Upper lobe of left lung (tissue), 6 donors: Measurements from ENCODE around the gene IRAG1. TPM values are rescaled to one million over a fixed set of nuclear protein-coding genes. Genes with fewer than 3 reads are reported as not detected.

Experiments used
- ATAC-seq, 2 donors: fragments of 200-7000 bp; cut with Tn5 transposase; one replicate each; pipeline ENCODE4 v1.9.1; 2022; ENCODE audit warnings: mild to moderate bottlenecking in 2 of 2, moderate library complexity in 2 of 2; ENCODE audit not compliant: low FRiP score in 2 of 2
- DNase-seq, 2 donors: peaks; one replicate each; pipeline ENCODE4 v3.0.0-alpha.2; 2019 to 2020
- H3K27ac ChIP-seq, 4 donors: fragments of 200-600 bp; sonication (generic); one replicate each; pipeline ENCODE4 v1.5.1; 2016 to 2019
- H3K27me3 ChIP-seq, 4 donors: fragments of 200-600 bp; sonication (generic); one replicate each; pipeline ENCODE4 v1.5.1; 2017 to 2019
- H3K36me3 ChIP-seq, 4 donors: fragments of 200-600 bp; sonication (generic); one replicate each; pipeline ENCODE4 v1.5.1; 2016 to 2019
- H3K4me1 ChIP-seq, 4 donors: fragments of 200-600 bp; sonication (generic); one replicate each; pipeline ENCODE4 v1.5.1; 2018 to 2019
- H3K4me3 ChIP-seq, 4 donors: fragments of 200-600 bp; sonication (generic); one replicate each; pipeline ENCODE4 v1.5.1; 2017 to 2019; ENCODE audit warnings: mild to moderate bottlenecking in 2 of 4, moderate library complexity in 1 of 4
- H3K9me3 ChIP-seq, 4 donors: fragments of 200-600 bp; sonication (generic); one replicate each; pipeline ENCODE4 v1.5.1; 2018 to 2019
- EP300 ChIP-seq, 4 donors: sonication (generic); formaldehyde crosslinking; IDR thresholded peaks; one replicate each; pipeline ENCODE4 v1.5.1; 2017; ENCODE audit warnings: antibody characterized with exemption in 4 of 4, control low read depth in 2 of 4
- POLR2A ChIP-seq, 4 donors: fragments of 450-650 bp; IDR thresholded peaks; one replicate each; pipeline ENCODE4 v1.5.1; 2016 to 2017; ENCODE audit warnings: antibody characterized with exemption in 4 of 4, mild to moderate bottlenecking in 2 of 4
- POLR2AphosphoS5 ChIP-seq, 2 donors: sonication (generic); formaldehyde crosslinking; IDR thresholded peaks; one replicate each; pipeline ENCODE4 v1.5.1; 2017; ENCODE audit warnings: antibody characterized with exemption in 2 of 2
- WGBS, 2 donors: methylation state at CpG; one replicate each; pipeline ENCODE4 v1.1.5; 2017 to 2018; 5-methylcytosine and 5-hydroxymethylcytosine counted together
- total RNA-seq, 6 donors: library from RNA; depleted of rRNA in 4 of 6; stranded (reverse); fragments of >200 nt in 4 of 6; gene quantifications; one replicate each; pipeline versions ENCODE4 v1.1.0 to v1.2.1, GENCODE V29; 2016 to 2021
- TF ChIP-seq, protein P1 (sequence below), 6 experiments: fragments of 450-650 bp in 4 of 6; fragments of 200-600 bp in 2 of 6; sonication (generic) in 2 of 6; IDR thresholded peaks; one replicate each; pipeline ENCODE4 v1.5.1; 2016 to 2019; ENCODE audit warnings: antibody characterized with exemption in 6 of 6
- donor health status: DM: no; HTN: no; CAD: no; lungs with moderate emphysema.
- donor health status: DM: no; HTN: yes; CAD: no; lungs with severe emphysema.

The IRAG1 gene
- total RNA-seq, 6 donors from 2014 or later, result 2.4 to 16.3 (median 7.5) TPM

DNA sequence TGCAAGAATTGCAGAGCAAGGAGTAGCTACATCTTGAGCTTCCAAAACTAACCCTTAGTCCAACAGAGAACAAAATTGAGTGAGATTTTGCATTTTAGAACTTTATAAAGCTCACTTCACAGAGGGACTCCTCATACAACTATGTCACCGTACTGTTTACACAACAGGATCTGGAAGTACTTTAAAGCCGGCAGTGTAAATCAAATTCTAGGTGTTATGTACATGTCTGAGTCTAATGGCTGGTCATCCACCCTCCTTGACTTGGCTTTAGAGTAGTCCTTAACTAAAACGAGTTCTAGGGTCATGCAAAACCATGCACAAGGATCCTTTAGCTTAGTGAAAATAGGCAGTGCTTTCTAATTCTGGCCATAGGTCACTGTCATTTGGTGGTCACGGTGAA is 23.5 kb downstream of the IRAG1 start:
- ATAC-seq (no peak), DNase-seq (no peak)
- WGBS, 2 donors, result 59 to 60% methylated on average over 2 to 4 of the region's 4 CpGs
- H3K36me3 ChIP-seq, result no peaks in the 10 kb centered on the region
- H3K9me3 ChIP-seq, result no peaks in the 10 kb centered on the region
- peak overlapping the region in 2 of 4 donors; percentile 24 to 35 for H3K27ac ChIP-seq
- H3K4me3 ChIP-seq, result no peak overlapping the region
- H3K4me1 ChIP-seq, result peaks cover 27 to 44% (median 32%) of the 10 kb centered on the region in 4 donors
- TF ChIP-seq POLR2AphosphoS5 (IDR thresholded peaks at IDR 0.05) (no peak), EP300 (IDR thresholded peaks at IDR 0.05) (no peak), POLR2A (IDR thresholded peaks at IDR 0.05) (no peak)
- TF ChIP-seq, protein P1, sequence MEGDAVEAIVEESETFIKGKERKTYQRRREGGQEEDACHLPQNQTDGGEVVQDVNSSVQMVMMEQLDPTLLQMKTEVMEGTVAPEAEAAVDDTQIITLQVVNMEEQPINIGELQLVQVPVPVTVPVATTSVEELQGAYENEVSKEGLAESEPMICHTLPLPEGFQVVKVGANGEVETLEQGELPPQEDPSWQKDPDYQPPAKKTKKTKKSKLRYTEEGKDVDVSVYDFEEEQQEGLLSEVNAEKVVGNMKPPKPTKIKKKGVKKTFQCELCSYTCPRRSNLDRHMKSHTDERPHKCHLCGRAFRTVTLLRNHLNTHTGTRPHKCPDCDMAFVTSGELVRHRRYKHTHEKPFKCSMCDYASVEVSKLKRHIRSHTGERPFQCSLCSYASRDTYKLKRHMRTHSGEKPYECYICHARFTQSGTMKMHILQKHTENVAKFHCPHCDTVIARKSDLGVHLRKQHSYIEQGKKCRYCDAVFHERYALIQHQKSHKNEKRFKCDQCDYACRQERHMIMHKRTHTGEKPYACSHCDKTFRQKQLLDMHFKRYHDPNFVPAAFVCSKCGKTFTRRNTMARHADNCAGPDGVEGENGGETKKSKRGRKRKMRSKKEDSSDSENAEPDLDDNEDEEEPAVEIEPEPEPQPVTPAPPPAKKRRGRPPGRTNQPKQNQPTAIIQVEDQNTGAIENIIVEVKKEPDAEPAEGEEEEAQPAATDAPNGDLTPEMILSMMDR (IDR thresholded peaks at IDR 0.05), result no peak
- H3K27me3 ChIP-seq, result no peaks in the 10 kb centered on the region

DNA sequence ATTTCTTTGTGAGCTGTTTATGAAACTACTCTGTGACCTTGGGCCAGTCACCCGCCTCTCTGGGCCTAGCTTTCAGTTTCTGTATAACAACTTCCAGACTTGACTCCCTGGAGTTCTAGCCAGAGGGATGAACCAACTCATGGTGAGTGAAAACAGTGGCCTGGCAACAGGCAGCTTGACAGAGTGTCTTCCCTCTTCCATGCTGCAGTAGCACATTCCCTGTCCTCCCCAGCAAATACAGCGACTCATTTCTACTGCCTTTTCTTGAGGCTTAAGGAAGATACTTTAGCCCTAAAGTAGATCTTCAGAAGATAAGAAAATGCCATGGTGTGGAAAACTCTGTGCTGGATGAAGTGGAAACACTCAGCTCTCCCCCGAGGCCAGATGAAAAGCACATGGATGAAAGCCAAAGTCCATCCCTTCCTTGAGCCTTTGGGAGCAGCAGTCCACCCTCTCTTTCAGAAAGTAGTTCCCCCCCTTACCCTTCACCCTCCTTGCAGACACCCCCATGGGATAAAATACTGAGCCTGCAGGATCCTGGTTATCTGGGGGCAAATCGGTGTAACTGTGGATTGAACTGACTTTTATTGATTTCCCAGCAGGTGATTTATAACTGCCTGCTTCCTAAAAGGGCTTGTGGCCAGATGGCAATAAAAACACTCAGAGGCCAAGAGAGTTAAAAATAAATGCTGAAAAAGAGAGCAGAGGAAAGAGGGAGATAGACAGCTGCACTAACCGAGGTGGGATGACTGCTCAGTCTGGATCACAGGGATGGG is 24.1 kb downstream of the IRAG1 start:
- no peaks in the 10 kb centered on the region for H3K27me3 ChIP-seq
- no peaks in the 10 kb centered on the region for H3K36me3 ChIP-seq
- H3K4me1 ChIP-seq, result peaks cover 21 to 38% (median 26%) of the 10 kb centered on the region in 4 donors
- ATAC-seq, result peak in 1 of 2 donors; percentile 14
- DNase-seq, result no peak
- TF ChIP-seq POLR2A (IDR thresholded peaks at IDR 0.05), result no peak
- TF ChIP-seq, protein P1 (IDR thresholded peaks at IDR 0.05), result no peak
- TF ChIP-seq POLR2AphosphoS5 (IDR thresholded peaks at IDR 0.05), result no peak
- no peak for TF ChIP-seq EP300 (IDR thresholded peaks at IDR 0.05)
- no peaks in the 10 kb centered on the region for H3K9me3 ChIP-seq
- WGBS, 2 donors, result 39 to 50% methylated on average over 5 of the region's 5 CpGs
- H3K4me3 ChIP-seq, result no peak overlapping the region
- H3K27ac ChIP-seq, result peak overlapping the region in 2 of 4 donors; percentile 24 to 35

DNA sequence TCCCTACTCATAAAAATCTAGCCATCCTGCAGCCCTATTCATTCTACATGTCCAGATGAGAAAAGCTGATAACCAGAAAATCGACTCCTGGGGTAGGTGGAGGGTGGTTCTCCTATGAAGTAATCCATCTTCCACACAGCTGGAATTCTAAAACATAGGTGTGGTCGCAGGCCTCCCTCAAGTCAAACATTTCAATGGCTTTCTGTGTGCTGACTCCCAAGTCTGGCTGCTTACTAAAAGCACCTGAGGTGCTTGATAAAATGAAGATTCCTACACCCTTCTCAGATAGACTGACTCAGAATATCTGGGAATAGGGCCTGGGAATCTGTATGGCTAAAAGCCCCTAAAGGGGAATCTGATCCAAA is 26.1 kb downstream of the IRAG1 start:
- ATAC-seq (no peak), DNase-seq (no peak)
- 31 to 59% methylated on average over 2 of the region's 2 CpGs for WGBS, 2 donors
- Histone ChIP-seq H3K36me3 (no peaks in the 10 kb centered on the region), H3K27me3 (no peaks in the 10 kb centered on the region), H3K27ac (peak overlapping the region in 1 of 4 donors; percentile 11), H3K4me3 (no peak overlapping the region), H3K9me3 (no peaks in the 10 kb centered on the region), H3K4me1 (peaks cover 14 to 29% (median 19%) of the 10 kb centered on the region in 4 donors)
- TF ChIP-seq EP300 (IDR thresholded peaks at IDR 0.05) (no peak), POLR2A (IDR thresholded peaks at IDR 0.05) (no peak), POLR2AphosphoS5 (IDR thresholded peaks at IDR 0.05) (no peak)
- TF ChIP-seq, protein P1 (IDR thresholded peaks at IDR 0.05), result no peak

DNA sequence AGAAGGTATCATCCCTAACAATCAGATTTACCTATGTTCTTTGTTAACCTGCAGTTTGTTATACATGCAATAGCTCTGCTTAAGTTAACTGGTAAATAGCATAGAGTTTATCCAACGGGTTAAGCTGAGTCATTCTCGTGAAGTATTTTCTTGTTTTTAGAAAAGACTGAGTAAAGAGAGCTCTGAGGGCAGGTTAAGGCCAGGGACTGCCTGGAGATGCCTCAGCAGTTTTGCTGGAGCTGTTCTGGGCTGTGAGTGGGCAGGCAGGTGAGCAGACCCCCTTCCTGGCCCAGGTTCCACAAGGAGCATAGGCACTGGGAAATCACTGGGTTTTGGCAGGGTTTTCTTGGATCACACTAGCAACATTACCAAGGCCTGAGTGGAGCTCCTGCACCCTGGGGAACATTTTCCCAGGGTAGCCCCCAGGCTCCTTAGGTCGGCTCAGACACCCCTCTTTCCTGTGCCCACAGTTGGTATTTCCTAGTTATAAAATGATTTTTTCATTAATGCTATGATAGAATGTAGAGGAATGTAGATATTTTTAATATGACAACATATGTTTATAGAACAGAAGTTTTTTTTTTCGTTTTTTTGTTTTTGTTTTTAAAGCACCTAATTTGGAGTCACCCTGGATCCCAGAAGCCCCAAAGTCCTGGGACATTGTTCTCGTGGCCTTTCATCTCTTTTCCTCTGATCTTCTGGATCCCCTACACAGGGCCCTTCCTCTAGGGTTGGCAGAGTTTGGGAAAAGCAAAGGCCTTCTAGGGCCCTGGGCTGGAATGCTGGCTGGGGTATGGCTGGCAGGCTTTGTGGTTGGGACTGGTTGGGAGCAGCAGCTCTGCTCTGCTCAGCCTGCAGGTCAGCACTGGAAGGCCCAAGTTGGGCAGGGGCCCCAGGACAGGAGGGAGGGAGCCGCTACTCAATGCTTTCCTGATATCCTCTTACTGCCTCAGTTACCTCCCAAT is 26.7 kb downstream of the IRAG1 start:
- DNase-seq (no peak), ATAC-seq (no peak)
- peak overlapping the region in 2 of 4 donors; percentile 11 to 19 for H3K27ac ChIP-seq
- no peak for TF ChIP-seq POLR2A (IDR thresholded peaks at IDR 0.05)
- no peak for TF ChIP-seq EP300 (IDR thresholded peaks at IDR 0.05)
- TF ChIP-seq, protein P1 (IDR thresholded peaks at IDR 0.05), result no peak
- no peak for TF ChIP-seq POLR2AphosphoS5 (IDR thresholded peaks at IDR 0.05)
- no peaks in the 10 kb centered on the region for H3K9me3 ChIP-seq
- H3K27me3 ChIP-seq, result no peaks in the 10 kb centered on the region
- WGBS, 2 donors, result 61 to 69% methylated on average over 6 of the region's 6 CpGs
- no peak overlapping the region for H3K4me3 ChIP-seq
- H3K4me1 ChIP-seq, result peaks cover 14 to 29% (median 19%) of the 10 kb centered on the region in 4 donors
- H3K36me3 ChIP-seq, result no peaks in the 10 kb centered on the region
